Stimulated activated effector memory CD8-positive, alpha-beta T cell treated with anti-CD3 and anti-CD28 coated beads, Interleukin-12 subunit alpha, Interleukin-12 subunit beta, amount 100 ng/mL, for 72 hours (primary cell): ENCODE data around the gene CAMK2A.
"Not testable (repeated sequence)": the region's sequence is repeated elsewhere in the genome, so short reads cannot be mapped to it uniquely, and the experiment has no call there.

Experiments used
- ATAC-seq: fragments of 150-1000 bp; cut with Tn5 transposase; 2 replicates; pipeline ENCODE4 v1.10.0; 2021
- DNase-seq, 2 donors: peaks; one replicate each; pipeline ENCODE4 v3.0.0; 2021 to 2022; ENCODE audit warnings: low spot score in 2 of 2
- H3K27ac Mint-ChIP-seq: one replicate; pipeline ENCODE4 v1.8.0; 2022; ENCODE audit warnings: mild to moderate bottlenecking, mixed read lengths
- H3K36me3 Mint-ChIP-seq: one replicate; pipeline ENCODE4 v1.8.0; 2022; ENCODE audit warnings: mild to moderate bottlenecking, mixed read lengths
- H3K4me1 Mint-ChIP-seq: one replicate; pipeline ENCODE4 v1.8.0; 2022; ENCODE audit warnings: mixed read lengths
- H3K4me3 Mint-ChIP-seq: one replicate; pipeline ENCODE4 v1.8.0; 2022; ENCODE audit warnings: mild to moderate bottlenecking, mixed read lengths
- H3K9me3 Mint-ChIP-seq: one replicate; pipeline ENCODE4 v1.8.0; 2022; ENCODE audit warnings: mixed read lengths

Gene CAMK2A

DNA sequence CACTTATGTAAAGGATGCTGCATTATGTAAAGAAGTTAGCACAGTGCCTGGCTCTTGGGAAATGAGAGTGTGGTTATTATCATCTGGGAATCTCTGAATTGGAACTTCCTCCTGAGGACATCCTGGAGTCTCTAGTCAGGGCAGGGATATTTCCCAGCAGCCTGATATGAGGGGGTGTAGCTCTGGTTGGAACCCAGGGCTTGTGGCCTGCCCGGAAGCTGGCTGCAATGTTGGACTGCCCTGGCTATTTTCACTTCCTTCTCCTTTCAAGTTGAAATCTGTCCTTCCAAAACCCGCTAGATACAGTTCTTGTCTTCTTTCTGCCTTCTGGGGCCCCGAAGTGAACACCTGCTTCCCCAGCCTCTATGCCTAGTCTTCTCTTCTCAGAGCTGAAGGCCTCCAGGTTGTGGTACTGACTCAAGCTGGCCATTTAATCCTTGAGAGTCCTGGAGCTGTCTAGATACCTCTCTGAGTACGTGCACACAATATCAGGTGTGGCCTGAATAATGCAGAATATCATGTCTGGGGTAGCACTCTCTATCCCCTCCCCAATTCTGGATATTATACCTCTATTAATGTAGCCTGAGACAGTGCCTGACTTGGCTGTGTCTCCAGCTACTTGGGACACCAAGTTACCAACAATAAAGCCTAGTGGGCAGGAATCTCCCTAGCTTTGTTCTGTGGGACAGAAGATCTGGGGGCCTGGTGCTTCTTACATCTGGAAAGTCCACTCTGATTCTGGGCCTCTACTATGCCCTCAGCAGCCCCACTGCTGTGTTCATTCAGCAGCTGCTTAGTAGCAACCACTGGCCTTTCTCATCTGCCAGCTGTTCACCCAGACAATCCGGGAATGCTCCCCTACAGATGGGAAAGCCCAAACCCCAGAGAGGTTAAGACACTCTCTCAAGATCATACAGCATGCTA is 54.7 kb downstream of the CAMK2A start:
- DNase-seq = no peak
- Mint-ChIP-seq H3K36me3 (no peaks in the 10 kb centered on the region), H3K9me3 (no peaks in the 10 kb centered on the region), H3K4me3 (no peak overlapping the region), H3K27ac (no peak overlapping the region), H3K4me1 (no peaks in the 10 kb centered on the region)
- no peak for ATAC-seq

DNA sequence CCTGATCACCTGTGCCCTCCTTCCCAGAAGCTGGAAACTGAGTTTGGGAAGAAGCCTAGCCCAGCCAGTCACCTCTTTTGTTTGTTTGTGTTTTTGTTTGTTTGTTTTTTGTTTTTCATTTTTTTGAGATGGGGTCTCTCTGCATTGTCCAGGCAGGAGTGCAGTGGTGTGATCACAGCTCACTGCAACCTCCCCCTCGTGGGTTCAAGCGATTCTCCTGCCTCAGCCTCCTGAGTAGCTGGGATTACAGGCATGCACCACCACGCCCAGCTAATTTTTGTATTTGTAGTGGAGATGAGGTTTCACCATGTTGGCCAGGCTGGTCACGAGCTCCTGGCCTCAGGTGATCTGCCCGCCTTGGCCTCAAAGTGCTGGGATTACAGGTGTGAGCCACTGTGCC is 55.9 kb downstream of the CAMK2A start:
- ATAC-seq, H3K4me1 Mint-ChIP-seq, H3K9me3 Mint-ChIP-seq, DNase-seq, H3K27ac Mint-ChIP-seq, H3K4me3 Mint-ChIP-seq, H3K36me3 Mint-ChIP-seq: not testable (repeated sequence)

DNA sequence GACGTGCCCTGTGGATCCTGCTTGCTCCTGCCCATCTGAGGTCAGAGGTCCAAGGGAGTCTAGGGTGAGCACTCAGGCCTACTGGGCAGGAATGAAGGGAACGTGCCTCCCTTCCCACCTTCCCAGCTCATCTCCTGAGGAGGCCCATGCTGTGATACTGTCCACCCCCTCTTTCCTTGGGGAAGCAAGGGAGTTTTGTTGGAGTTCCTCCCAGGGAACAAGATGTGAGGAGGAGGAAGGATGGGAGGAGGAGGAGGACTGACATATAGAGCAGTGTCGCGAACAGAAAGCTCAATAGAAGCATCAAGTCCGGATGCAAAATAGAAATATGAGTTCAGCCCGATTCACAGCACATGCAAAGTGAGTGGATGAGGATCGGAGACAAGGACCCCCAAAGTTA is 58.7 kb downstream of the CAMK2A start:
- Mint-ChIP-seq H3K4me1 (no peaks in the 10 kb centered on the region), H3K36me3 (no peaks in the 10 kb centered on the region), H3K4me3 (no peak overlapping the region), H3K9me3 (no peaks in the 10 kb centered on the region), H3K27ac (no peak overlapping the region)
- ATAC-seq (no peak), DNase-seq (no peak)

DNA sequence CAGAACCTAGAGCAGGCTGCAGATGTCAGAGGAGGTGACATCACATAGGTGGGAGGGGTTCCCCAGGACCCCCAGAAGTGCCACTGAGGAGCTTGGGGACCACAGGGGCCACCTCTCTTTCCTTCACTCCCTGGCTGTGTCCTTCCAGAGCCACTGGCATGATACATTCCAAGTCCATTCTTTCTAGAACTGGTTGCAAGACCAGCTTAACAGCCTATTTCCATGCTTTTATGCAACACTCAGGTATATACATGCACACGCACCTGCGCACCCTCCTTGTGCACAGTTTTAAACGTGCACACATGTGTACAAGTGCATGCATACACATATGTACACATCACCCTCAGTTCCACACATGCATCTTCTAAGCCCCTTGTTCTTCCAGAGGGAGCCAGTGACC is 60.0 kb downstream of the CAMK2A start:
- no peaks in the 10 kb centered on the region for H3K4me1 Mint-ChIP-seq
- H3K27ac Mint-ChIP-seq = no peak overlapping the region
- H3K36me3 Mint-ChIP-seq = no peaks in the 10 kb centered on the region
- no peak for DNase-seq
- H3K4me3 Mint-ChIP-seq = no peak overlapping the region
- no peaks in the 10 kb centered on the region for H3K9me3 Mint-ChIP-seq
- ATAC-seq = no peak

DNA sequence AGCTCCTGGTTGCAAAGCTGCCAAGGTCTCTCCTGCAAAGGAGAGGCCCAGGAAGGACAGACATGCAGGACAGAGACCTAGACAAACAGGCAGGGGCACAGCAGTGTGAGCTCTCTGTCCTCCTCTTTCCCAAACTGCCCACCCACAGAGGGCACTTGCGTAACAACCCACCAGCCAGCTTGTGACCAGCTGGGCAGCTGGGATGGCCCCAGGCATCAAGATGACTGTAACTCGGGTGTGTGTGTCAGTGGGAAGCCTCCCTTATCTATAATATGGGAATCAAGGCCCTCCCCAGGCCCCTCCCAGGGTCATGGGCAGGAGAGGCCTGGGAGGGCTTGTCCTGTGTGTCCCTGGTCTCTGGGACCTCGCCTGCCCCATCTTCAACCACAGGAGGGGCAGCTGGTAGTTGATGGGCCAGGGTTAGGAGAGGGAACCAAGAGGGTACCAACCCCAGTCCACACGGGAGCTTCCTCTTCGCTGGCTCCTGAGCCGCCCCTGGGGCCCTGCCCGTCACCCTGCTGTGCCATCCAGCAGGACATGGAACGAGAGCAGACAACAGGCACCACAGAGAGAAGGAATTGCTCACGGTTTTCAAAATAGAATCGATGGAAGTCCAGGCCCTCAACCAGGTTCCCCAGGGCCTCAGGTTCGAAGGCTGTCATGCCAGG is 61.8 kb downstream of the CAMK2A start:
- no peak for DNase-seq
- no peak for ATAC-seq
- no peaks in the 10 kb centered on the region for H3K36me3 Mint-ChIP-seq
- no peaks in the 10 kb centered on the region for H3K9me3 Mint-ChIP-seq
- no peak overlapping the region for H3K4me3 Mint-ChIP-seq
- no peaks in the 10 kb centered on the region for H3K4me1 Mint-ChIP-seq
- H3K27ac Mint-ChIP-seq = peak overlapping the region; percentile 3

DNA sequence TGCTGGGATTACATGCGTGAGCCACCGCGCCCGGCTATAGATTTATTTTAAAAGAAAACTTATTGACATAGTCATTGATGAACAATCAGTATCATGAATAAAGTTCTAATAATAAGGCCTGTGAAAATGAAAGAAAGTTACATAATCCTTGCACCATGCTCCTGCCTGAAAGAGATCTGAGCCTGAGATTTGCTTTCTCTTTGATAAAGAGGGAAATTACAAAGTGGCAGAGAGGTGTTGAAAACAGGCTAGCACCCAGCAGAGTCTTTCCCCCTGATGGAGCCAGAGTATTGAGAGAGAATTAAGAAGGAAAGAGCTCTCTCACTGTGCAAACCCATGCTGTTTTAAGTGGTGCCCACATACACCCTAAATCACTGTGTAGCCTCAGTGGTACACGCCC is 62.5 kb downstream of the CAMK2A start:
- ATAC-seq = no peak
- no peaks in the 10 kb centered on the region for H3K4me1 Mint-ChIP-seq
- no peaks in the 10 kb centered on the region for H3K9me3 Mint-ChIP-seq
- DNase-seq = no peak
- H3K27ac Mint-ChIP-seq = no peak overlapping the region
- H3K36me3 Mint-ChIP-seq = no peaks in the 10 kb centered on the region
- no peak overlapping the region for H3K4me3 Mint-ChIP-seq

DNA sequence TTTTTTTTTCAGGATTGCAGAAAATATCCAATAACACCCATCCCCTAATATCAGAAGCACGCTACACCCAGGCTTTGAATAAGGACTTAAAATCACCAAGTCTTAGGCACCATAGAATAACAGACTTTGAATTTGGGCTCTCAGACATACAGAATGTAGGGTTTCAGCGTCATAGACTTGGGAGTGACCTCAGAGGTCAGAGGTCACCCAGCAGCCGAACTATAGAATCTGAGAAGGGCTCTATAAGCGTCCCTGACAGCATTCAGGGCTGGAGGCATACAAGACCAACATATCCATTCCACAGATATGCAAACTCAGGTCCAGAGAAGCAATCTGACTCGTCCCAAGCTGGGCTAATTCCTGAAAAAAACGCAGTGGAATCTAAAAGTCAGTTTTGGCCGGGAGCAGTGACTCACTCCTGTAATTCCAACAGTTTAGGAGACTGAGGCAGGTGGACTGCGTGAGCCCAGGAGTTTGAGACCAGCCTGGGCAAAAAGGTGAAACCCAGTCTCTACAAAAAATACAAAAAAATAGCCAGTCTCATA is 65.0 kb downstream of the CAMK2A start:
- Mint-ChIP-seq H3K27ac (no peak overlapping the region), H3K4me3 (no peak overlapping the region), H3K36me3 (no peaks in the 10 kb centered on the region), H3K4me1 (no peaks in the 10 kb centered on the region), H3K9me3 (no peaks in the 10 kb centered on the region)
- no peak for DNase-seq
- ATAC-seq = no peak

DNA sequence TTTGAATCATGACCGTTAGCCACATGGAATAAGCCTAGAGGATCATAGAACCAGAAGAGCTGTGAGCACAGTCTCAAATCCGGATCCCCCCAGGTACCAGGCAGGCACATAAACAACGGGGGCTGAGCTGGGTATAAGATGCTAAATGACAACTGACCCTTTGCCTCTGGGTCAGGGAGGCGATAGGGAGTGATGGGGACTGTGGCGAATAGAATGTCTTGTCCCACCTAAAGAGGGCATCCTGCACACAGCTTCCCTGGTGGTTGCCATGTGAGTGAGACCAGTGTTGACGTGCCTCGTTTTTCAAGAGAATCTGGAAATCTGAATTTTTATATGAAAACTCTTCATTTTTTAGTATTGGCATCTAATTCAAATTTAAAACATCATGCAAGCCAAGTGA is 66.1 kb downstream of the CAMK2A start:
- no peaks in the 10 kb centered on the region for H3K9me3 Mint-ChIP-seq
- DNase-seq (no peak), ATAC-seq (no peak)

DNA sequence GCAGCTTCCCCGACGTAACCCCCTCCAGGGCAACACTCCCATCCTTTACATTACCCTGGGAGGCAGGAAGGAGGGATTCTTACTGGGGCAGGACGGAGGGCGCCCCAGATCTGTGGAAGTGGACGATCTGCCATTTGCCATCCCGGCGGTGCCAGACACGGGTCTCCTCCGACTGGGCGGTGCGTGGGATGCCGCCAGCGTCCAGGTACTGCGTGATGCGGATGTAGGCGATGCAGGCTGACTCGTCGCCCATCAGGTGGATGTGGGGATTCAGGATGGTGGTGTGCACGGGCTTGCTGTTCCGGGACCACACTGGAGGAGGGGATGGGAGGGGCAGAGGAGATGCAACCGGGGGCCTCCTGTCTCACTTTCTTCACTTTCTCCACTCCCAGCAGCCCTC is 66.7 kb downstream of the CAMK2A start:
- Mint-ChIP-seq H3K36me3 (no peaks in the 10 kb centered on the region), H3K9me3 (no peaks in the 10 kb centered on the region), H3K4me1 (peaks cover 3% of the 10 kb centered on the region), H3K4me3 (no peak overlapping the region), H3K27ac (no peak overlapping the region)
- ATAC-seq (no peak), DNase-seq (no peak)

More for the DNA sequence above, 66.1 kb downstream of the CAMK2A start:
- Mint-ChIP-seq H3K4me3 (no peak overlapping the region), H3K36me3 (no peaks in the 10 kb centered on the region), H3K27ac (no peak overlapping the region), H3K4me1 (no peaks in the 10 kb centered on the region)

DNA sequence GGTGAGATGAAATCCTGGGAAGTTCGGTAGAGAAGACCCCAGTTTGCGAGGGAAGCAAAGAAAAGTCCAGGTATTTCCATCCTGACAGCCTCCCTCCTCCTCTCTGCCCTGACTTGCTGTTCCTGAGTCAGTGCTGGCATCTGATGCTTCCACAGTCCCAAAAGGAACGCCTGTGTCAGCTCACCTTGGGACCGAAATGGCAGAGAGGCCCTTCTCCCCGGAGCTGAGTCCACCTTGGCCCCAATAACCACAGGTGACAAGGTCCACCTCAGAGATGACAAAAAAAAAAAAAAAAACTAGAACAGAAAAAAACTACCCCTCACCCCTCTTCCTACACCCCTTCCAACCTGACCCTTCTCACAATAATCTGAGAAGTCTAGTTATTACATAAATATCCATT is 68.1 kb downstream of the CAMK2A start:
- no peak for ATAC-seq
- Mint-ChIP-seq H3K4me1 (peaks cover 10% of the 10 kb centered on the region), H3K4me3 (no peak overlapping the region), H3K27ac (peak overlapping the region; percentile 43), H3K36me3 (no peaks in the 10 kb centered on the region), H3K9me3 (no peaks in the 10 kb centered on the region)
- no peak for DNase-seq

DNA sequence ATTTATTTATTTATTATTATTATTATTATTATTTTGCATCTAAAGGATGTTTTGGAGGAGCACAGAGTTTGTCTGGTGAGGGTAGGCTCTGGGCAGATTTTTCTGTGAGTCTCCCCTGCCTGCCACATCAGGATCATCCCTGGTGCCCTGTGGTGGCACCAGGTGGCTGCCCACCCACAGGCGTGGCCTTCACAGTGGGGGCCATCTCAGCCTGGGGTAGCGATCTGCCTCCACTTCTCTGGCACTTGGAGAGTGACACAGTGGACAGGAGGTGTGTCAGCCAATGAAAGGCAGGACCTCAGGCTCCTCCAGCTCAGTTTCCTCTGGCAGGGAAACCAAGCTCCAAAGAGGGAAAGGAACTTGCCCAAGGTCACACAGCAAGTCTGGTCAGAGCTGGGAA is 69.7 kb downstream of the CAMK2A start:
- Mint-ChIP-seq H3K4me3 (no peak overlapping the region), H3K4me1 (peaks cover 10% of the 10 kb centered on the region), H3K27ac (no peak overlapping the region), H3K36me3 (no peaks in the 10 kb centered on the region), H3K9me3 (no peaks in the 10 kb centered on the region)
- no peak for DNase-seq
- no peak for ATAC-seq

DNA sequence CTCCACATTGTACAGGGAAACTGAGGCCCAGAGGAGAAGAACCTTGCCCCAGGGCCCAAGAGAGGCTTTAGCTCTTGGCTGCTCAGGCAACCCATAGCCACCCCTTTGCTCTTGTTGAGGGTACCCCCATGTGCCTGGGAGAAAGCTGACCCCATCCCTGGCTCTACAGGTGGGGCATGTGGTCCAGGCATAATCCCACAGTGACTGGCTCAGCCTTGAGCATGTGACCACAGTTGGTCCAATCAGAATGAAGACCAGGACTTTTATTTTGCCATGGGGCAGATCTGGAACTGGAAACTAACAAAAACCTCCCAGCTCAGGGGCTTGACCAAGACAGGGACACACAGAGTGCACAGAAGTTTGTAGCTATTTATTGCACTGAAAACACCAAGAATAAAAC is 70.4 kb downstream of the CAMK2A start:
- H3K27ac Mint-ChIP-seq = no peak overlapping the region
- no peak overlapping the region for H3K4me3 Mint-ChIP-seq
- H3K4me1 Mint-ChIP-seq = peaks cover 10% of the 10 kb centered on the region
- no peak for ATAC-seq
- no peaks in the 10 kb centered on the region for H3K36me3 Mint-ChIP-seq
- DNase-seq = no peak
- H3K9me3 Mint-ChIP-seq = no peaks in the 10 kb centered on the region

DNA sequence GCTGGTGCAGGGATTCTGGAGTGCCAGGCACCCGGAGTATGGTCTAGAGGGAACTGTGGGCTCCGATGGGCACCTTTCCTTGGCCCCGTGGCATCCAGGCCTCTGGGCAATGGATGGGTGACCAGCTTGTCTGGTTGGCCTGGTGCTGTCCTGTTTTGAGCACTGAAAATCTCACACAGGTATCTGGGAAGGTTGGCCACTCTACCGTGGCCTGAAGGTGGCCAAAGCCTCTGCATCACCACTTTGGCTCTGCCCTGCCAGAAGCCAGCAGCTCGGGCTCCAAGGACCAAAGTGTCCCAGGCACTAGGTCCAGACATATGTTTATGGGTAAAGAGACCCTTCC is 70.9 kb downstream of the CAMK2A start:
- Mint-ChIP-seq H3K27ac (no peak overlapping the region), H3K4me3 (no peak overlapping the region), H3K9me3 (no peaks in the 10 kb centered on the region), H3K4me1 (peaks cover 10% of the 10 kb centered on the region), H3K36me3 (no peaks in the 10 kb centered on the region)
- ATAC-seq (no peak), DNase-seq (no peak)

DNA sequence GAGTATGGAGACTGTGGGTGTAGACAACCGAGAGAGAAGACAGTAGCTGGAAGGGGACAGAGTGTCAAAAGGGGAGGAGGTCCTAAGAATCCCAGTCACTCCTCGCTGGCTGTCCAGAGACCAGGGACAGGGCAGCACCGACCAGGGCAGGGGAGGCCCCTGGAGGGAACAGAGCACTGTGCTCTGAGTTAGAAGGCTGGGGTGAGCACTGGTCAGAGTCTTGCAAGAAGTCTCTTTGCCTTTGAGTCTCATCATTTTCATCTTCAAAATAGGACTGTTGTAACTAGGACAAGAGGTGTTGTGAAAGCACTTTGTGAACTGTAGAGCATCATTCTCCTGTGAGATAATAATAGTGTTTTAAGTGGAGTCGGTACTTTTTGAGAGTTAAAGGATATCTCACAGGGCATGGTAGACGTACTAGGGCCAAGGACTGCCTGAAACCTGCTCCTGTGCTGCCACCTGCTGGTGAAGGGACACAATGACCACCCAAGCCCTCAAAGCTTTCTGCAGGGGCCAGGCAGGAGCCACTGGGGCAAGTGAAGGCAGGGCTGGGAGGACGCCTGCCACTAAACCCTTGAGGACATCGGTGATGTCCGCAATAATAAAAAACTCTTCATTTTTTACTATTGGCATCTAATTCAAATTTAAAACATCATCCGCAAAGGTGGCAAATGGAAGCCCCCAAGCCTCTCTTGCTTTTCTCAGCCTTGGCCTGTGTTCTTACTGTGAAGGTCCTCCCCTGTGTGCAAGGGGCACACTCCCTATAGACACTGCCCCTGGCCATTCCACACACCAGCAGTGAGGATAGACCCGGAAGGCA is 71.5 kb downstream of the CAMK2A start:
- no peak overlapping the region for H3K4me3 Mint-ChIP-seq
- peaks cover 10% of the 10 kb centered on the region for H3K4me1 Mint-ChIP-seq
- ATAC-seq (peak; percentile 84), DNase-seq (peak; percentile 78 to 90)
- no peaks in the 10 kb centered on the region for H3K36me3 Mint-ChIP-seq
- no peaks in the 10 kb centered on the region for H3K9me3 Mint-ChIP-seq
- no peak overlapping the region for H3K27ac Mint-ChIP-seq

DNA sequence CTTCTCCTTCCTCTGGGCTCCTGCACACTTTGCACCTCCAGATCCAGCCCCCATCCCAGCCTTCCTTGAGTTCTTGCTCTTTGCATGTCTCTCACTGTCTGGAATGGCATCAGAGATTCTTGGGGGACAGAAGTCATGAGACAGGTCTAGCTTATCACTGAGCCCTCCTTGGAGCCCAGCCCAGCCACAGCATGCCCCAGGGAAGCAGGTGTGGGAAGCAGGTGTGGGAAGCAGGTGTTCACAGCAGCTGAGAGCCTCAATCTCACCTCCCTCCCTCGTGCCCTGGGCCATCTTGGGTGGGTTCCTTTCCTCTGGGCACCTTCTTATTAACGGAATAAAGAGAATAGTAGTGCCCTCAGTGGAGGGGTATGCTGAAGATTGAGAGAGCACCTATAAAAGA is 72.5 kb downstream of the CAMK2A start:
- no peaks in the 10 kb centered on the region for H3K9me3 Mint-ChIP-seq
- no peaks in the 10 kb centered on the region for H3K36me3 Mint-ChIP-seq
- H3K4me1 Mint-ChIP-seq = peaks cover 10% of the 10 kb centered on the region
- H3K4me3 Mint-ChIP-seq = no peak overlapping the region
- DNase-seq (no peak), ATAC-seq (no peak)
- H3K27ac Mint-ChIP-seq = no peak overlapping the region
